NCI-H1436 (cell line): ENCODE measurements around the gene FAM241B.

ENCODE experiments used
- DNase-seq: peaks from one replicate; lab custom pipeline; 2025; lab: John Stamatoyannopoulos, UW

FAM241B gene

GRCh38 chr10:69649786-69650550 lies 19.9 kb downstream of the FAM241B start:
- no peak for DNase-seq

- DNase-seq = no peak
Measured at GRCh38 chr10:69650589-69651261, 20.7 kb downstream of the FAM241B start.

GRCh38 chr10:69651362-69651761 lies 21.3 kb downstream of the FAM241B start:
- DNase-seq = no peak

- no peak for DNase-seq
Measured at GRCh38 chr10:69652111-69652856, 22.2 kb downstream of the FAM241B start.

- DNase-seq = no peak
Measured at GRCh38 chr10:69652857-69653199, 22.8 kb downstream of the FAM241B start.

- no peak for DNase-seq
Measured at GRCh38 chr10:69653561-69653960, 23.5 kb downstream of the FAM241B start.

- no peak for DNase-seq
Measured at GRCh38 chr10:69655124-69655867, 25.2 kb downstream of the FAM241B start.

- DNase-seq = no peak
Measured at GRCh38 chr10:69655868-69656555, 26.0 kb downstream of the FAM241B start.

- DNase-seq = no peak
Measured at GRCh38 chr10:69656742-69657269, 26.8 kb downstream of the FAM241B start.

- no peak for DNase-seq
Measured at GRCh38 chr10:69657430-69657829, 27.4 kb downstream of the FAM241B start.

- no peak for DNase-seq
Measured at GRCh38 chr10:69657866-69658265, 27.8 kb downstream of the FAM241B start.

- no peak for DNase-seq
Measured at GRCh38 chr10:69659241-69660038, 29.4 kb downstream of the FAM241B start.

- DNase-seq = no peak
Measured at GRCh38 chr10:69660296-69660695, 30.2 kb downstream of the FAM241B start.

GRCh38 chr10:69661414-69662172 lies 31.5 kb downstream of the FAM241B start:
- DNase-seq = no peak

- DNase-seq = no peak
Measured at GRCh38 chr10:69662173-69662877, 32.3 kb downstream of the FAM241B start.

- no peak for DNase-seq
Measured at GRCh38 chr10:69662901-69663300, 32.9 kb downstream of the FAM241B start.

- no peak for DNase-seq
Measured at GRCh38 chr10:69663369-69663947, 33.4 kb downstream of the FAM241B start.

- DNase-seq = no peak
Measured at GRCh38 chr10:69665474-69666320, 35.6 kb downstream of the FAM241B start.
